ENCODE results near the gene FITM1. TPM values are rescaled to one million over a fixed set of nuclear protein-coding genes. Genes with fewer than 3 reads are reported as not detected.

Gene FITM1
- total RNA-seq (100 to 1,000 TPM in 5 of 9 donors, 10 to 100 TPM in 4; 58.5 to 247 (median 107) TPM), polyA plus RNA-seq (100 to 1,000 TPM in 1 of 2 donors, 10 to 100 TPM in 1; 43.3 to 276 TPM)
- long read RNA-seq, donor 1, transcript FITM1-201 (2 exons, 1,194 nt), result major isoform, 194 of 205 reads
- long read RNA-seq, donor 1, transcript FITM1-202 (1 exons, 800 nt), result minor isoform, 8 of 205 reads
- long read RNA-seq, donor 1, partial matches to known transcripts, result 0 of 205 reads
- long read RNA-seq, donor 1, other reads (novel, unspliced or antisense), result 3 of 205 reads
- long read RNA-seq, donor 2, transcript FITM1-201 (2 exons, 1,194 nt), result major isoform, 106 of 107 reads
- long read RNA-seq, donor 2, partial matches to known transcripts, result 0 of 107 reads
- long read RNA-seq, donor 2, other reads (novel, unspliced or antisense), result 1 of 107 reads
- long read RNA-seq, donor 3, transcript FITM1-201 (2 exons, 1,194 nt), result major isoform, 43 of 45 reads
- long read RNA-seq, donor 3, partial matches to known transcripts, result 0 of 45 reads
- long read RNA-seq, donor 3, other reads (novel, unspliced or antisense), result 1 of 45 reads

DNA sequence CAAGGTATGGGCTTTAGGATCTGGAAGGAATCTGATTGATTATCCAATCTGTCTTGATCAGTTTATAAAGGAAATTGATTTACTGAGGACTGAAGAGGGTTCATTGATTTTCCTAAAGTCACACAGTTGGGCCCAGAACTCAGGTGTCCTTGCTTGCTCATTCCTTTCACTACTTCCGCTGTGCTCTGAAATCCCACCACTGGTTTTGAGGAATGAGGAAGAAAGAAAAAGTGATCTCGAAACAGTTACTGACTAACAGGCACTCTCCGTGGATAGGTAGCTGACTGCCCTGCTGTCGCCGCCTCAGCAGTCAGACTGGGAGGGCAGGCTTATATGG lies at the start of gene FITM1:
Gene FITM1 (plus strand): TSS at position 280 of the 337 bp plus-strand sequence. CDS start 905 bp downstream, outside the sequence.
- no peak for DNase-seq
- H3K36me3 ChIP-seq, result peaks cover 0 to 4% (median 0%) of the 10 kb centered on the region in 9 donors
- peak within 1 kb of the TSS in 10 of 12 donors; percentile 1 to 58 (median 44) for H3K4me3 ChIP-seq
- no peak for ATAC-seq
- H3K27ac ChIP-seq, result peak within 1 kb of the TSS; percentile 79 to 99 (median 93)
- TF ChIP-seq, protein P1, sequence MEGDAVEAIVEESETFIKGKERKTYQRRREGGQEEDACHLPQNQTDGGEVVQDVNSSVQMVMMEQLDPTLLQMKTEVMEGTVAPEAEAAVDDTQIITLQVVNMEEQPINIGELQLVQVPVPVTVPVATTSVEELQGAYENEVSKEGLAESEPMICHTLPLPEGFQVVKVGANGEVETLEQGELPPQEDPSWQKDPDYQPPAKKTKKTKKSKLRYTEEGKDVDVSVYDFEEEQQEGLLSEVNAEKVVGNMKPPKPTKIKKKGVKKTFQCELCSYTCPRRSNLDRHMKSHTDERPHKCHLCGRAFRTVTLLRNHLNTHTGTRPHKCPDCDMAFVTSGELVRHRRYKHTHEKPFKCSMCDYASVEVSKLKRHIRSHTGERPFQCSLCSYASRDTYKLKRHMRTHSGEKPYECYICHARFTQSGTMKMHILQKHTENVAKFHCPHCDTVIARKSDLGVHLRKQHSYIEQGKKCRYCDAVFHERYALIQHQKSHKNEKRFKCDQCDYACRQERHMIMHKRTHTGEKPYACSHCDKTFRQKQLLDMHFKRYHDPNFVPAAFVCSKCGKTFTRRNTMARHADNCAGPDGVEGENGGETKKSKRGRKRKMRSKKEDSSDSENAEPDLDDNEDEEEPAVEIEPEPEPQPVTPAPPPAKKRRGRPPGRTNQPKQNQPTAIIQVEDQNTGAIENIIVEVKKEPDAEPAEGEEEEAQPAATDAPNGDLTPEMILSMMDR (IDR thresholded peaks at IDR 0.05), result no peak
- no peak for TF ChIP-seq POLR2A (IDR thresholded peaks at IDR 0.05)
- 83 to 93% (median 88%) methylated on average over 5 of the region's 5 CpGs for WGBS, 4 donors
- intact Hi-C loops (cut with DNase I), result loop anchor here in 1 of 10 donors (2.0 kb wide), 1 partner anchor 16 kb away; the partner anchor contains the start of genes DCAF11 and NRL
- peaks cover 0 to 37% (median 21%) of the 10 kb centered on the region in 12 donors for H3K4me1 ChIP-seq
- H3K9me3 ChIP-seq, result no peaks in the 10 kb centered on the region
- H3K27me3 ChIP-seq, result no peaks in the 10 kb centered on the region

GRCh38 chr14:24080888-24081738 lies 49.3 kb upstream of the FITM1 start:
- H3K27me3 ChIP-seq, result peaks cover 0 to 20% (median 3%) of the 10 kb centered on the region in 9 donors
- ATAC-seq (peak; percentile 68 to 86 (median 80)), DNase-seq (peak in 3 of 5 donors; percentile 43 to 78 (median 58))
- peak overlapping the region; percentile 44 to 74 (median 58) for H3K4me3 ChIP-seq
- intact Hi-C loops (cut with DNase I), result no loop called here
- 0 to 1% (median 1%) methylated on average over 24 to 74 of the region's 74 CpGs for WGBS, 4 donors
- H3K27ac ChIP-seq, result peak overlapping the region in 4 of 12 donors; percentile 6 to 60 (median 48)
- no peak for TF ChIP-seq POLR2A (IDR thresholded peaks at IDR 0.05)
- TF ChIP-seq, protein P1 (IDR thresholded peaks at IDR 0.05), result no peak
- peaks cover 0 to 14% (median 10%) of the 10 kb centered on the region in 12 donors for H3K4me1 ChIP-seq
- no peaks in the 10 kb centered on the region for H3K36me3 ChIP-seq
- no peaks in the 10 kb centered on the region for H3K9me3 ChIP-seq

DNA sequence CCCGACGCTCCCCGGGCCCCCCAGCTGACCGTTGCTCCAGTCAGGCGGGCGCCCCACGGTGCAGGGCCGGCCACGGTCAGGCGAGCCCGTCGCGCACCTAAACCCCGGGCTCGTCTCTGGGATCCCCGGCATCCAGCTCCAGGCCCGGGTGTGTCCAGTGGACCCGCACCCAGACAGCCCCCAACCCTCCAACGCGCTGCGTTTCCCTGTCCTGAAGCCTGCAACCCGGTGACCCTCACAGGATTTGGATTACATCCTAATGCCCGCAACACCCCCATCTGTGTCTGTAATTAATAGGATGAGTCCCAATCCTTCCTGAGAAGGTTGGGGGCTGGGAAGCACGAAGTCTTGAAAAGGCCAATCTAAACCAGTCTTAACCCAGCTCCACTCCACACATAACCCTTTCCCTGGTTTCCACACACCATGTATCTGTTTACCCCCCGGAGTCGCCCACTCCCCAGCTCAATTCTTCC lies 48.7 kb upstream of the FITM1 start:
- intact Hi-C loops (cut with DNase I), result no loop called here
- Histone ChIP-seq H3K27ac (peak overlapping the region in 2 of 12 donors; percentile 55 to 60), H3K9me3 (no peaks in the 10 kb centered on the region)

More for the DNA sequence above, 48.7 kb upstream of the FITM1 start:
- Histone ChIP-seq H3K27me3 (peaks cover 0 to 20% (median 3%) of the 10 kb centered on the region in 9 donors), H3K4me1 (peaks cover 0 to 14% (median 10%) of the 10 kb centered on the region in 12 donors), H3K36me3 (no peaks in the 10 kb centered on the region), H3K4me3 (peak overlapping the region; percentile 44 to 74 (median 58))
- ATAC-seq, result no peak
- DNase-seq, result no peak
- WGBS, 4 donors, result 24 to 35% (median 27%) methylated on average over 17 to 26 of the region's 26 CpGs
- TF ChIP-seq POLR2A (IDR thresholded peaks at IDR 0.05), result no peak
- TF ChIP-seq, protein P1 (IDR thresholded peaks at IDR 0.05), result no peak

Data from heart left ventricle (tissue), 16 donors.